GM10266 (cell line): Measurements from ENCODE around the gene EML6.
"Not testable (repeated sequence)": the region's sequence is repeated elsewhere in the genome, so short reads cannot be mapped to it uniquely, and the experiment has no call there.

ENCODE experiments used
- DNase-seq: peaks from one replicate; pipeline ENCODE4 v3.0.0; 2012; ENCODE audit errors: extremely low spot score
- CTCF ChIP-seq: IDR thresholded peaks from 2 replicates; pipeline ENCODE4 v1.5.1; 2012; ENCODE audit warnings: mild to moderate bottlenecking, low read depth; ENCODE audit not compliant: control insufficient read depth, insufficient read depth; ENCODE audit errors: missing control alignments

Gene EML6

GRCh38 chr2:54981385-54981784 is 257.9 kb downstream of the EML6 start:
- no peak for DNase-seq
- no peak for TF ChIP-seq CTCF

- TF ChIP-seq CTCF = no peak
- DNase-seq = no peak
These were observed 260.1 kb downstream of the EML6 start for GRCh38 chr2:54983345-54984220.

- DNase-seq = no peak
- no peak for TF ChIP-seq CTCF
These were observed 261.0 kb downstream of the EML6 start for GRCh38 chr2:54984476-54984875.

GRCh38 chr2:54986264-54986663 is 262.8 kb downstream of the EML6 start:
- no peak for DNase-seq
- no peak for TF ChIP-seq CTCF

GRCh38 chr2:54988612-54989011 is 265.1 kb downstream of the EML6 start:
- no peak for DNase-seq
- TF ChIP-seq CTCF = no peak

- DNase-seq = not testable (repeated sequence)
These were observed 267.2 kb downstream of the EML6 start for GRCh38 chr2:54990694-54991093.

- TF ChIP-seq CTCF = no peak
- DNase-seq = no peak
These were observed 272.1 kb downstream of the EML6 start for GRCh38 chr2:54995553-54995952.
